ENCODE data around the gene IL11.

Gene IL11

DNA sequence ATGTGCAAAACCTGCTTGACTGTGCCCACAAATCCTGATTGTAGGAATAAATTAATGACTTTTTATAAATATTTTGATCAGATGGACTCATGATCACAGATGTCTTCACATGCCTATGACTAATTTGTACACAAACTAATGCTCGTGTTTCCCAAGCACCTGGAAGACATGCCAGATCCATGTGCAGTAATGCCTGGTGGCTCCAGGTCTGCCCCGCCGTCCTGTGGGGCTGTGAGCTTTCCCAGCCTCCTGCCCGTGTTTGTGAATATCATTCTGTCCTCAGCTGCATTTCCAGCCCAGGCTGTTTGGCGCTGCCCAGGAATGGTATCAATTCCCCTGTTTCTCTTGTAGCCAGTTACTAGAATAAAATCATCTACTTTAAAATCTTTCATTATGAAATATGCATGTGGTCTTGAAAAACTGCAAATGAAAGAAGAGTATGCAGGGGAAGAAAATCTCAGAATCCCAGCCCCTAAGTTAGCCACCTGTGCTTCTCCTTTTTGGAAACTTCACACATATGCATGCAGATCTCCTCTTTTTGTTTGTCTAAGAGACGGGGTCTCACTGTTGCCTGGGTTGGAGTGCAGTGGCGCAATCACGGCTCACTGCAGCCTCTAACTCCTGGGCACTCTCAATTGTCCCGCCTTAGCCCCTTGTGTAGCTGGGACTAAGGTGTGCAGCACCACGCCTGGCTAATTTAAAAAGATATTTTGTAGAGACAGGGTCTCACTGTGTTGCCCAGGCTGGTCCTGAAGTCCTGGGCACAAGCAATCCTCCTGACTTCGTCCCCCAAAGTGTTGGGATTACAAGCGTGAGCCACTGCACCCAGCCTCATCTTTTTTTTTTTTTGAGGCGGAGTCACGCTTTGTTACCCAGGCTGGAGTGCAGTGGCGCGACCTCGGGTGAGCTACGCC lies 21.7 kb upstream of the IL11 start:
- Histone ChIP-seq H2AFZ (ENCODE audit: low read depth, low read length) (no peak overlapping the region), H3K27ac (ENCODE audit: low read length) (no peak overlapping the region), H3K4me1 (ENCODE audit: insufficient read depth, low read length) (peaks cover 26% of the 10 kb centered on the region), H3K9me3 (ENCODE audit: insufficient read depth, low read length, severe bottlenecking) (no peaks in the 10 kb centered on the region), H3K79me2 (ENCODE audit: insufficient read depth, low read length) (peaks cover 29% of the 10 kb centered on the region), H3K4me2 (ENCODE audit: insufficient read depth, low read length) (no peak overlapping the region), H4K20me1 (ENCODE audit: insufficient read depth, low read length) (peaks cover 46% of the 10 kb centered on the region), H3K27me3 (ENCODE audit: insufficient read depth, low read length, poor library complexity) (no peaks in the 10 kb centered on the region), H3K4me3 (ENCODE audit: low read depth in 1 of 2, low read length in 2 of 2) (no peak overlapping the region), H3K36me3 (ENCODE audit: insufficient read depth, low read length) (peaks cover 38% of the 10 kb centered on the region), H3K9ac (ENCODE audit: low read depth, low read length) (no peak overlapping the region)
- no peak for DNase-seq
- ATAC-seq (ENCODE audit: insufficient read depth, low read depth) = no peak
- TF ChIP-seq, protein P1, sequence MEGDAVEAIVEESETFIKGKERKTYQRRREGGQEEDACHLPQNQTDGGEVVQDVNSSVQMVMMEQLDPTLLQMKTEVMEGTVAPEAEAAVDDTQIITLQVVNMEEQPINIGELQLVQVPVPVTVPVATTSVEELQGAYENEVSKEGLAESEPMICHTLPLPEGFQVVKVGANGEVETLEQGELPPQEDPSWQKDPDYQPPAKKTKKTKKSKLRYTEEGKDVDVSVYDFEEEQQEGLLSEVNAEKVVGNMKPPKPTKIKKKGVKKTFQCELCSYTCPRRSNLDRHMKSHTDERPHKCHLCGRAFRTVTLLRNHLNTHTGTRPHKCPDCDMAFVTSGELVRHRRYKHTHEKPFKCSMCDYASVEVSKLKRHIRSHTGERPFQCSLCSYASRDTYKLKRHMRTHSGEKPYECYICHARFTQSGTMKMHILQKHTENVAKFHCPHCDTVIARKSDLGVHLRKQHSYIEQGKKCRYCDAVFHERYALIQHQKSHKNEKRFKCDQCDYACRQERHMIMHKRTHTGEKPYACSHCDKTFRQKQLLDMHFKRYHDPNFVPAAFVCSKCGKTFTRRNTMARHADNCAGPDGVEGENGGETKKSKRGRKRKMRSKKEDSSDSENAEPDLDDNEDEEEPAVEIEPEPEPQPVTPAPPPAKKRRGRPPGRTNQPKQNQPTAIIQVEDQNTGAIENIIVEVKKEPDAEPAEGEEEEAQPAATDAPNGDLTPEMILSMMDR (IDR thresholded peaks at IDR 0.05; ENCODE audit: borderline replicate concordance, extremely low read depth, low read length, poor library complexity, severe bottlenecking) = no peak
- no peak for TF ChIP-seq EZH2 (IDR thresholded peaks at IDR 0.05; ENCODE audit: borderline replicate concordance, low read depth, low read length, severe bottlenecking)

DNA sequence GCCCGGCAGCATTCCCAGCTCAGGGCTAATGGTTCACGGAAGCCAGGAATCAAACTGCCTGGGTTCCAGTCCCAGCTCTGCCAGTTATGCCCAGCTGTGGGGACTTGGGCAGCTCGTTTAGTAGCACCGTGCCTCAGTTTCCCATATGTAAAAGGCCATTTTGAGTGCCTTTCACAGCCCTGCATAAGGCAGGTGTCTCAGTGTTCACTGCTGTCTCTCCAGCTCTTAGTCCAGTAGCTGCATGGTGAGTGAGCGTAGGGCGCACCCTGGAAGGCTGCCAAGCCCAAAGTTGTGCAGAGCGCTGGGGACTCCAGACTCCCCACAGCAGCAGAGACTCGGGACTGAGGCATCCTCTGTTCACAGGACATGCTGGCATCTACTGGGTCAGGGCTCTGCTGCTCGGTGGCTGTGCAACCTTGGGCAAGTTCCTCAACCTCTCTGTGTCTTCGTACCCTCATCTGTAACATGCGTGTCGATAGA lies 21.0 kb upstream of the IL11 start:
- H3K4me2 ChIP-seq (ENCODE audit: insufficient read depth, low read length) = no peak overlapping the region
- H3K9ac ChIP-seq (ENCODE audit: low read depth, low read length) = no peak overlapping the region
- H3K27ac ChIP-seq (ENCODE audit: low read length) = no peak overlapping the region
- no peak overlapping the region for H3K4me3 ChIP-seq (ENCODE audit: low read depth in 1 of 2, low read length in 2 of 2)
- no peak overlapping the region for H2AFZ ChIP-seq (ENCODE audit: low read depth, low read length)
- peaks cover 36% of the 10 kb centered on the region for H3K79me2 ChIP-seq (ENCODE audit: insufficient read depth, low read length)
- H4K20me1 ChIP-seq (ENCODE audit: insufficient read depth, low read length) = peaks cover 53% of the 10 kb centered on the region
- peak; percentile 20; the same call in 2 of the 3 replicates for ATAC-seq (ENCODE audit: insufficient read depth, low read depth)
- no peaks in the 10 kb centered on the region for H3K27me3 ChIP-seq (ENCODE audit: insufficient read depth, low read length, poor library complexity)
- H3K4me1 ChIP-seq (ENCODE audit: insufficient read depth, low read length) = peaks cover 33% of the 10 kb centered on the region
- DNase-seq = peak; percentile 33
- no peak for TF ChIP-seq EZH2 (IDR thresholded peaks at IDR 0.05; ENCODE audit: borderline replicate concordance, low read depth, low read length, severe bottlenecking)
- TF ChIP-seq, protein P1 (IDR thresholded peaks at IDR 0.05; ENCODE audit: borderline replicate concordance, extremely low read depth, low read length, poor library complexity, severe bottlenecking) = no peak
- H3K36me3 ChIP-seq (ENCODE audit: insufficient read depth, low read length) = peaks cover 45% of the 10 kb centered on the region
- no peaks in the 10 kb centered on the region for H3K9me3 ChIP-seq (ENCODE audit: insufficient read depth, low read length, severe bottlenecking)

DNA sequence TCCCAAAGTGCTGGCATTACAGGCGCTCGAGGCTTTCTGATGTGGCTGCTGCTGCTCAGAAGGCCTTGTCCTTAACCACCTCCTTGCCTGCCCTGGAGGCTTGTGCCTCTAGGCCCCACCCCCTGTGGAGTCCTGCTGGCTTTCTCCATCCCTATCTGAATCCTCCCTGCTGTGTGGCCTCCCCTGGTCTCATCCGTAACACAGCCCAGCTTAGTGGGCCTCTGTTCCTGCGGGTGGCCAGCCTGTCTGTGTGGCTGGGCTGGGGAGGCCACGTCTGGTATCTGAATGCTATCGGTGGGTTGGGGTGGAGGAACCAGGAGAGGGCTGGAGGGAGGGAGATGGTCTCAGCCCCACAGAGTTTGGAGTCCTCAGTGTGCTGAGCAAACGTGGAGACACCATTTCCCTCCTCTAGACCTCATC lies 20.2 kb upstream of the IL11 start:
- no peak for ATAC-seq (ENCODE audit: insufficient read depth, low read depth)
- Histone ChIP-seq H3K4me3 (ENCODE audit: low read depth in 1 of 2, low read length in 2 of 2) (no peak overlapping the region), H3K27me3 (ENCODE audit: insufficient read depth, low read length, poor library complexity) (no peaks in the 10 kb centered on the region), H3K4me1 (ENCODE audit: insufficient read depth, low read length) (peaks cover 33% of the 10 kb centered on the region), H3K9ac (ENCODE audit: low read depth, low read length) (no peak overlapping the region), H3K4me2 (ENCODE audit: insufficient read depth, low read length) (no peak overlapping the region; the same call in 1 of the 2 replicates), H4K20me1 (ENCODE audit: insufficient read depth, low read length) (peaks cover 57% of the 10 kb centered on the region), H3K9me3 (ENCODE audit: insufficient read depth, low read length, severe bottlenecking) (no peaks in the 10 kb centered on the region), H3K27ac (ENCODE audit: low read length) (no peak overlapping the region), H3K36me3 (ENCODE audit: insufficient read depth, low read length) (peaks cover 48% of the 10 kb centered on the region), H2AFZ (ENCODE audit: low read depth, low read length) (no peak overlapping the region), H3K79me2 (ENCODE audit: insufficient read depth, low read length) (peaks cover 41% of the 10 kb centered on the region)
- DNase-seq = peak; percentile 49
- no peak for TF ChIP-seq EZH2 (IDR thresholded peaks at IDR 0.05; ENCODE audit: borderline replicate concordance, low read depth, low read length, severe bottlenecking)
- TF ChIP-seq, protein P1 (IDR thresholded peaks at IDR 0.05; ENCODE audit: borderline replicate concordance, extremely low read depth, low read length, poor library complexity, severe bottlenecking) = no peak
